PFSK-1 (cell line): ENCODE data around the gene HOXC12.

Experiments
- POLR2AphosphoS5 ChIP-seq: IDR thresholded peaks from 2 replicates; pipeline ENCODE4 v1.6.1; 2012; ENCODE audit warnings: low read depth, mild to moderate bottlenecking, control low read depth, low read length, moderate library complexity
- TF ChIP-seq, protein P1 (sequence below), 2 experiments: IDR thresholded peaks; 2 replicates each; pipeline versions ENCODE4 v1.6.1 to v1.8.0; 2011 to 2012; ENCODE audit warnings: low read depth in 2 of 2, low read length in 2 of 2, control low read depth in 1 of 2, inconsistent platforms in 1 of 2, mild to moderate bottlenecking in 1 of 2, moderate library complexity in 1 of 2; ENCODE audit not compliant: insufficient read depth in 1 of 2

DNA sequence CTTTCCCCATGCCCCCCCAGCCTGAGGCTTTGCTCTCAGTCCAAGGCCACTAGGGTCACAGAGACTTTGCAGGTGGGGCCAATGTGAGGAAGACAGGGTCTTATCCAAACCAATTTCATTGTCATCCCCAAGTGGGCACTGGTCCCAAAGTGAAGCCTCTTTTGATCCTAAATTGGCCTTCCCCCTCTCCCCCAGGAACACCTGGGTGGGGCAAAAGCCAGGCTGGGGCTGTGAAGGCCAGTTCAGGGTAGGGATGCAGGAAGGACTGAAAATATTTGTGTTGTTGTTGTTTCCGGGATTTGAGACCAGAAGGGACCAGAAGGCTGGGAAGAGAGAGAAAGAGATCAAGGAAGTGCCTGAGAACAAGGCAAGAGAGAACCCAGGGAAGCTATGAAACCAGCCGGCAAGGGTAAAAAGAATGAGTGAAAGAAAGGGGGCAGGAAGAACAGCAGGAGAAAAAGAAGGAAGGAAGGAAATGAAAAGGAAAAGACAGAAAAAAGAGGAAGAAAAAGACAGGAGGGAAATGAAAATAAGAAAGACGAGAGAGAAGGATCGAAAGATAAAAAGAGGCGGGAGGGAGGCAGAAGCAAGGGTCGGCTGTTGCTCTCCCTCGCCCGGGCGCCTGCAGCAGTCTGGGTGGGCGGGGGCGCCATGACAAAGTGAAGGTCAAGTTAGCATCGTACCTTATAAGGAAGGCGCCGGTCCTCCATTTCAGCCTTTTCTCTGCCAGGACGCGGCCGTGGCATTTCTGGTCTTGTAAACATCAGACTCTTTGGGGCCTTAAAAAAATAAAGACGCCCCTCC lies 10.8 kb downstream of the HOXC12 start:
- TF ChIP-seq POLR2AphosphoS5 = no peak
- TF ChIP-seq, protein P1, sequence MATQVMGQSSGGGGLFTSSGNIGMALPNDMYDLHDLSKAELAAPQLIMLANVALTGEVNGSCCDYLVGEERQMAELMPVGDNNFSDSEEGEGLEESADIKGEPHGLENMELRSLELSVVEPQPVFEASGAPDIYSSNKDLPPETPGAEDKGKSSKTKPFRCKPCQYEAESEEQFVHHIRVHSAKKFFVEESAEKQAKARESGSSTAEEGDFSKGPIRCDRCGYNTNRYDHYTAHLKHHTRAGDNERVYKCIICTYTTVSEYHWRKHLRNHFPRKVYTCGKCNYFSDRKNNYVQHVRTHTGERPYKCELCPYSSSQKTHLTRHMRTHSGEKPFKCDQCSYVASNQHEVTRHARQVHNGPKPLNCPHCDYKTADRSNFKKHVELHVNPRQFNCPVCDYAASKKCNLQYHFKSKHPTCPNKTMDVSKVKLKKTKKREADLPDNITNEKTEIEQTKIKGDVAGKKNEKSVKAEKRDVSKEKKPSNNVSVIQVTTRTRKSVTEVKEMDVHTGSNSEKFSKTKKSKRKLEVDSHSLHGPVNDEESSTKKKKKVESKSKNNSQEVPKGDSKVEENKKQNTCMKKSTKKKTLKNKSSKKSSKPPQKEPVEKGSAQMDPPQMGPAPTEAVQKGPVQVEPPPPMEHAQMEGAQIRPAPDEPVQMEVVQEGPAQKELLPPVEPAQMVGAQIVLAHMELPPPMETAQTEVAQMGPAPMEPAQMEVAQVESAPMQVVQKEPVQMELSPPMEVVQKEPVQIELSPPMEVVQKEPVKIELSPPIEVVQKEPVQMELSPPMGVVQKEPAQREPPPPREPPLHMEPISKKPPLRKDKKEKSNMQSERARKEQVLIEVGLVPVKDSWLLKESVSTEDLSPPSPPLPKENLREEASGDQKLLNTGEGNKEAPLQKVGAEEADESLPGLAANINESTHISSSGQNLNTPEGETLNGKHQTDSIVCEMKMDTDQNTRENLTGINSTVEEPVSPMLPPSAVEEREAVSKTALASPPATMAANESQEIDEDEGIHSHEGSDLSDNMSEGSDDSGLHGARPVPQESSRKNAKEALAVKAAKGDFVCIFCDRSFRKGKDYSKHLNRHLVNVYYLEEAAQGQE (IDR thresholded peaks at IDR 0.05; ENCODE audit: insufficient read depth in 1 of 2, low read depth in 2 of 2, low read length in 2 of 2) = no peak
